HCT116 (cell line): Measurements from ENCODE around the gene GRIP1. TPM values are rescaled to one million over a fixed set of nuclear protein-coding genes. Genes with fewer than 3 reads are reported as not detected.

Experiments
- ATAC-seq: fragments of 200-7000 bp; cut with Tn5 transposase; 2 replicates; pipeline ENCODE4 v1.9.1; 2020; ENCODE audit warnings: mild to moderate bottlenecking, moderate library complexity
- BruUV-seq: library from RNA; stranded (reverse); fragments of 400-500 nt; replicated peaks from 2 replicates; lab custom pipeline; 2021; lab: Mats Ljungman, UMichigan
- CTCF ChIA-PET: fragments of 300-600 bp; sonication (Branson Sonifier 250); formaldehyde crosslinking; loops from one replicate; lab custom pipeline; 2021; ENCODE audit warnings: antibody characterized with exemption; lab: Charles Lee
- POLR2A ChIA-PET: fragments of 300-600, 350-600 bp; sonication (Branson Sonifier 250); formaldehyde crosslinking; loops from one replicate; lab custom pipeline; 2021; ENCODE audit warnings: antibody characterized with exemption; lab: Charles Lee
- RAD21 ChIA-PET, 2 experiments: fragments of 300-600 bp; sonication (Branson Sonifier 250); formaldehyde crosslinking; loops; one replicate each; lab custom pipeline; 2023; ENCODE audit warnings: low total read pairs in 2 of 2; ENCODE audit not compliant: uncharacterized antibody in 2 of 2, unreplicated experiment in 2 of 2, low non-redundant PET in 1 of 2; lab: Charles Lee
- DNase-seq: peaks from one replicate; pipeline ENCODE4 v3.0.0-alpha.2; 2010; ENCODE audit warnings: low read depth, low spot score
- H2AFZ ChIP-seq: fragments of 200-600 bp; shearing (Covaris generic), sonication (generic); 2 replicates; pipeline ENCODE4 v1.6.1; 2017; ENCODE audit warnings: low read depth, mixed run types, mixed read lengths, antibody characterized with exemption, low read length; ENCODE audit not compliant: poor library complexity, severe bottlenecking
- H3K27ac ChIP-seq: 2 replicates; pipeline ENCODE4 v1.5.1; 2012; ENCODE audit warnings: low read depth, low read length
- H3K27me3 ChIP-seq: fragments of 200-600 bp; sonication (generic); 2 replicates; pipeline ENCODE4 v1.6.1; 2016; ENCODE audit warnings: mixed run types, low read length, mixed read lengths; ENCODE audit not compliant: insufficient read depth
- H3K36me3 ChIP-seq, 2 experiments: fragments of 200-500 bp in 1 of 2; fragments of 200-600 bp in 1 of 2; sonication (Bioruptor generic) in 1 of 2; sonication (generic) in 1 of 2; 2 replicates each; pipeline versions ENCODE4 v1.5.1 to v1.6.1; 2014 to 2016; ENCODE audit warnings: low read length in 2 of 2, inconsistent platforms in 1 of 2, mixed read lengths in 1 of 2, mixed run types in 1 of 2; ENCODE audit not compliant: insufficient read depth in 2 of 2, control insufficient read depth in 1 of 2
- H3K4me1 ChIP-seq, 2 experiments: fragments of 200-600 bp in 1 of 2; sonication (generic) in 1 of 2; 2 replicates each; pipeline versions ENCODE4 v1.5.1 to v1.6.1; 2012 to 2017; ENCODE audit warnings: low read length in 2 of 2, inconsistent platforms in 1 of 2, mild to moderate bottlenecking in 1 of 2, mixed read lengths in 1 of 2, mixed run types in 1 of 2, moderate library complexity in 1 of 2; ENCODE audit not compliant: insufficient read depth in 2 of 2, control insufficient read depth in 1 of 2
- H3K4me2 ChIP-seq: fragments of 200-600 bp; sonication (generic); 2 replicates; pipeline ENCODE4 v1.6.1; 2017; ENCODE audit warnings: mixed run types, low read length, mixed read lengths
- H3K4me3 ChIP-seq, 2 experiments: fragments of 200-600 bp in 1 of 2; sonication (generic) in 1 of 2; replicated peaks in 1 of 2; 2 replicates each; pipeline ENCODE4 v1.5.1; 2011 to 2016; ENCODE audit warnings: low read length in 2 of 2, control low read depth in 1 of 2, low read depth in 1 of 2, mild to moderate bottlenecking in 1 of 2, mixed read lengths in 1 of 2, mixed run types in 1 of 2
- H3K79me2 ChIP-seq: fragments of 200-600 bp; sonication (generic); 2 replicates; pipeline ENCODE4 v1.6.1; 2017; ENCODE audit warnings: mild to moderate bottlenecking, mixed run types, low read length, moderate library complexity, mixed read lengths; ENCODE audit not compliant: insufficient read depth
- H3K9ac ChIP-seq: fragments of 200-600 bp; sonication (generic); 2 replicates; pipeline ENCODE4 v1.6.1; 2016; ENCODE audit warnings: low read length, mixed read lengths
- H3K9me2 ChIP-seq: fragments of 200-600 bp; sonication (generic), shearing (Covaris generic); 2 replicates; pipeline ENCODE4 v1.6.1; 2017; ENCODE audit warnings: mixed run types, mild to moderate bottlenecking, moderate library complexity; ENCODE audit not compliant: insufficient read depth
- H3K9me3 ChIP-seq, 2 experiments: fragments of 200-500 bp in 1 of 2; fragments of 200-600 bp in 1 of 2; sonication (Bioruptor generic) in 1 of 2; sonication (generic) in 1 of 2; 2 replicates each; pipeline ENCODE4 v1.6.1; 2014 to 2017; ENCODE audit warnings: low read length in 2 of 2, mixed read lengths in 2 of 2, inconsistent platforms in 1 of 2, low read depth in 1 of 2, mild to moderate bottlenecking in 1 of 2, mixed run types in 1 of 2, moderate library complexity in 1 of 2; ENCODE audit not compliant: control insufficient read depth in 1 of 2, insufficient read depth in 1 of 2
- H4K20me1 ChIP-seq: fragments of 200-600 bp; sonication (generic), shearing (Covaris generic); 2 replicates; pipeline ENCODE4 v1.6.1; 2017; ENCODE audit warnings: mixed run types, mild to moderate bottlenecking, moderate library complexity; ENCODE audit not compliant: insufficient read depth
- ATF3 ChIP-seq: IDR thresholded peaks from 2 replicates; pipeline ENCODE4 v1.6.1; 2012
- CBX3 ChIP-seq: IDR thresholded peaks from 2 replicates; pipeline ENCODE4 v1.6.1; 2012; ENCODE audit warnings: low read depth
- EGR1 ChIP-seq: IDR thresholded peaks from 2 replicates; pipeline ENCODE4 v1.6.1; 2012; ENCODE audit warnings: low read depth
- ELF1 ChIP-seq: IDR thresholded peaks from 2 replicates; pipeline ENCODE4 v1.6.1; 2012; ENCODE audit warnings: low read depth, borderline replicate concordance
- EZH2 ChIP-seq: fragments of 200-600 bp; sonication (generic); IDR thresholded peaks from 2 replicates; pipeline ENCODE4 v1.6.1; 2017; ENCODE audit warnings: antibody characterized with exemption, mixed run types
- EZH2phosphoT487 ChIP-seq: fragments of 200-600 bp; IDR thresholded peaks from 2 replicates; pipeline ENCODE4 v1.6.1; 2018; ENCODE audit warnings: antibody characterized with exemption, borderline replicate concordance
- FOSL1 ChIP-seq: IDR thresholded peaks from 2 replicates; pipeline ENCODE4 v1.6.1; 2012; ENCODE audit warnings: low read depth
- JUND ChIP-seq: IDR thresholded peaks from 2 replicates; pipeline ENCODE4 v1.6.1; 2012
- POLR2A ChIP-seq: IDR thresholded peaks from 2 replicates; pipeline ENCODE4 v1.7.0; 2011; ENCODE audit warnings: borderline replicate concordance; ENCODE audit not compliant: insufficient read depth, insufficient read length; ENCODE audit errors: extremely low read depth
- POLR2AphosphoS5 ChIP-seq: IDR thresholded peaks from 2 replicates; pipeline ENCODE4 v1.6.1; 2011; ENCODE audit warnings: mild to moderate bottlenecking, low read depth, low read length, moderate library complexity
- RAD21 ChIP-seq: IDR thresholded peaks from 2 replicates; pipeline ENCODE4 v1.6.1; 2012; ENCODE audit warnings: low read depth, mild to moderate bottlenecking
- SIN3A ChIP-seq: IDR thresholded peaks from 2 replicates; pipeline ENCODE4 v1.6.1; 2012; ENCODE audit warnings: low read depth
- SP1 ChIP-seq: IDR thresholded peaks from 2 replicates; pipeline ENCODE4 v1.6.1; 2012; ENCODE audit warnings: low read depth
- SRF ChIP-seq: IDR thresholded peaks from 2 replicates; pipeline ENCODE4 v1.6.1; 2012; ENCODE audit warnings: low read depth
- TCF7L2 ChIP-seq: IDR thresholded peaks from 2 replicates; pipeline ENCODE4 v1.7.0; 2011; ENCODE audit warnings: borderline replicate concordance, inconsistent platforms; ENCODE audit not compliant: insufficient read depth, insufficient read length; ENCODE audit errors: extremely low read depth
- YY1 ChIP-seq: IDR thresholded peaks from 2 replicates; pipeline ENCODE4 v1.6.1; 2011; ENCODE audit warnings: low read length, low read depth, moderate library complexity, mild to moderate bottlenecking; ENCODE audit not compliant: insufficient replicate concordance; ENCODE audit errors: extremely low read depth
- ZBTB33 ChIP-seq: IDR thresholded peaks from 2 replicates; pipeline ENCODE4 v1.6.1; 2011; ENCODE audit warnings: mild to moderate bottlenecking, low read length, moderate library complexity; ENCODE audit not compliant: insufficient replicate concordance; ENCODE audit errors: extremely low read depth
- ZFX ChIP-seq: fragments of 450-650 bp; IDR thresholded peaks from 2 replicates; pipeline ENCODE4 v1.6.1; 2017
- ZNF274 ChIP-seq: fragments of 200-500 bp; sonication (Bioruptor generic); IDR thresholded peaks from 2 replicates; pipeline ENCODE4 v1.6.1; 2014; ENCODE audit warnings: mild to moderate bottlenecking, low read depth, low read length, inconsistent platforms
- intact Hi-C: fragments of 100-400 bp; cut with micrococcal nuclease; formaldehyde crosslinking; loops from 2 replicates; pipeline ENCODE4 v1.10.0; 2022
- total RNA-seq: library from RNA; stranded (reverse); gene quantifications from one replicate; pipeline ENCODE4 v1.2.1, GENCODE V29; 2021; ENCODE audit not compliant: unreplicated experiment
- TF ChIP-seq, protein P1 (sequence below), 3 experiments: fragments of 200-600 bp in 1 of 3; sonication (generic) in 1 of 3; IDR thresholded peaks in 2 of 3; conservative IDR thresholded peaks in 1 of 3; 2 replicates each; pipeline ENCODE4 v1.5.1; 2012 to 2017; ENCODE audit warnings: low read depth in 2 of 3, low read length in 2 of 3, antibody characterized with exemption in 1 of 3, borderline replicate concordance in 1 of 3, control low read depth in 1 of 3, mild to moderate bottlenecking in 1 of 3, mixed read lengths in 1 of 3, mixed run types in 1 of 3, moderate library complexity in 1 of 3; ENCODE audit not compliant: insufficient read depth in 1 of 3

The GRIP1 gene
- total RNA-seq, 1 experiment from 2014 or later: not detected

DNA sequence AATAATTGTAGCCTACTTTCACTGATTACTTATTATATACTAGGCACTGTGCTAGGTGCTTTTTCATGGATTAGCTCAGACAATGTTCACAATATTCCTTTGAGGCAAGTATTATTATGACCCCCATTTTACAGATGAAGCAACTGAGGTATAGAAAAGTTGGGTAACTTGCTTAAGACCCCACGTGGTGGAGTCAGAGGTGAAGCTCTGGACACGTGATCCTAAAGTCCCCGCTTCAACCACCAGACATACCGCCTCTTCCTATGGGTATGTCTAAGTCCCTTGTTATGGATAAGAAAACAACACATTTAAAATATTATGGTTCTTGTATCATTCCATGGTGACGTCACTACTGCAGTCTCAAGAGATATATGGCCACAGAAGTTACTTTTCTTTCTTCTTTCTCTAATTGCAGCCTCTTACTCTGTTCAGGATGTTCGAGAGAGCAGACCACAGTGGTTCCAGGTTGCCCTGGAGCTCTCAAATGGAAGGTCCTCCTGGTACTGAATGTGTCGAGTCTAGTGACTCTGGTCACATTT lies 218.9 kb downstream of the GRIP1 start:
- Histone ChIP-seq H3K27ac (no peak overlapping the region), H3K4me2 (no peak overlapping the region), H4K20me1 (no peaks in the 10 kb centered on the region), H3K4me3 (no peak overlapping the region), H3K79me2 (no peaks in the 10 kb centered on the region), H3K36me3 (no peaks in the 10 kb centered on the region), H3K9me2 (no peaks in the 10 kb centered on the region), H3K9me3 (no peaks in the 10 kb centered on the region), H2AFZ (no peak overlapping the region), H3K4me1 (no peaks in the 10 kb centered on the region), H3K27me3 (peaks cover 17% of the 10 kb centered on the region), H3K9ac (no peak overlapping the region)
- BruUV-seq: no TSS peak
- ChIA-PET POLR2A (no interaction called here), RAD21 (no interaction called here), CTCF (no interaction called here)
- DNase-seq (no peak), ATAC-seq (no peak)
- intact Hi-C loops: no loop called here
- TF ChIP-seq POLR2AphosphoS5 (no peak), FOSL1 (no peak), TCF7L2 (no peak), ELF1 (no peak), EGR1 (no peak), ZFX (no peak), YY1 (no peak), SP1 (no peak), CBX3 (no peak), ATF3 (no peak), SRF (no peak), POLR2A (no peak), EZH2 (no peak), ZNF274 (no peak), RAD21 (no peak), EZH2phosphoT487 (no peak), JUND (no peak), SIN3A (no peak), ZBTB33 (no peak)
- TF ChIP-seq, protein P1, sequence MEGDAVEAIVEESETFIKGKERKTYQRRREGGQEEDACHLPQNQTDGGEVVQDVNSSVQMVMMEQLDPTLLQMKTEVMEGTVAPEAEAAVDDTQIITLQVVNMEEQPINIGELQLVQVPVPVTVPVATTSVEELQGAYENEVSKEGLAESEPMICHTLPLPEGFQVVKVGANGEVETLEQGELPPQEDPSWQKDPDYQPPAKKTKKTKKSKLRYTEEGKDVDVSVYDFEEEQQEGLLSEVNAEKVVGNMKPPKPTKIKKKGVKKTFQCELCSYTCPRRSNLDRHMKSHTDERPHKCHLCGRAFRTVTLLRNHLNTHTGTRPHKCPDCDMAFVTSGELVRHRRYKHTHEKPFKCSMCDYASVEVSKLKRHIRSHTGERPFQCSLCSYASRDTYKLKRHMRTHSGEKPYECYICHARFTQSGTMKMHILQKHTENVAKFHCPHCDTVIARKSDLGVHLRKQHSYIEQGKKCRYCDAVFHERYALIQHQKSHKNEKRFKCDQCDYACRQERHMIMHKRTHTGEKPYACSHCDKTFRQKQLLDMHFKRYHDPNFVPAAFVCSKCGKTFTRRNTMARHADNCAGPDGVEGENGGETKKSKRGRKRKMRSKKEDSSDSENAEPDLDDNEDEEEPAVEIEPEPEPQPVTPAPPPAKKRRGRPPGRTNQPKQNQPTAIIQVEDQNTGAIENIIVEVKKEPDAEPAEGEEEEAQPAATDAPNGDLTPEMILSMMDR (IDR thresholded peaks at IDR 0.05 in 2 of 3, conservative IDR thresholded peaks at IDR 0.05 in 1 of 3; ENCODE audit: borderline replicate concordance in 1 of 3, insufficient read depth in 1 of 3, low read depth in 2 of 3, low read length in 2 of 3): no peak
